SKM-1 treated with dmso at 0.1 percent for 144 hours (cell line): ENCODE measurements around the gene AIF1.

ENCODE experiments used
- DNase-seq: peaks from one replicate; lab custom pipeline; 2025; ENCODE audit not compliant: unreplicated experiment; lab: John Stamatoyannopoulos, UW

Gene AIF1

GRCh38 chr6:31663126-31663960, 48.3 kb downstream of the AIF1 start:
- DNase-seq: no peak

GRCh38 chr6:31663961-31664789, 49.1 kb downstream of the AIF1 start:
- no peak for DNase-seq

GRCh38 chr6:31664790-31665500, 49.9 kb downstream of the AIF1 start, which contains the start of gene GPANK1:
GPANK1 (minus strand) TSS chr6:31664997; CDS start chr6:31664478, 519 bp downstream.
- peak; percentile 84 for DNase-seq

GRCh38 chr6:31665501-31666336, 50.7 kb downstream of the AIF1 start, which contains the start of gene CSNK2B:
CSNK2B (plus strand) TSS chr6:31666080; CDS start chr6:31666832, 752 bp downstream.
- DNase-seq: peak; percentile 99

GRCh38 chr6:31666337-31666965, 51.4 kb downstream of the AIF1 start:
- no peak for DNase-seq
